Loucy (cell line): ENCODE data around the gene MYDGF.
A peak's percentile ranks its signal among the peaks of the same experiment; 100 is the strongest.

Source experiments
- H2AFZ ChIP-seq: fragments of 200-600 bp; sonication (generic); 2 replicates; pipeline ENCODE4 v1.6.0; 2016; ENCODE audit warnings: antibody characterized with exemption, mild to moderate bottlenecking, low read length, moderate library complexity
- H3F3A ChIP-seq: fragments of 200-600 bp; 2 replicates; pipeline ENCODE4 v1.6.0; 2016; ENCODE audit warnings: antibody characterized with exemption, low read depth, mild to moderate bottlenecking
- H3K27me3 ChIP-seq: fragments of 200-600 bp; sonication (generic); 2 replicates; pipeline ENCODE4 v1.6.1; 2014; ENCODE audit warnings: low read length, mild to moderate bottlenecking; ENCODE audit not compliant: insufficient read depth, poor library complexity, severe bottlenecking
- H3K36me3 ChIP-seq: fragments of 200-600 bp; sonication (generic); 2 replicates; pipeline ENCODE4 v1.6.1; 2016; ENCODE audit warnings: low read length; ENCODE audit not compliant: insufficient read depth
- H3K4me1 ChIP-seq: fragments of 200-600 bp; sonication (generic); 2 replicates; pipeline ENCODE4 v1.5.1; 2014; ENCODE audit warnings: low read length, mild to moderate bottlenecking; ENCODE audit not compliant: insufficient read depth, poor library complexity, severe bottlenecking
- H3K4me2 ChIP-seq: fragments of 200-600 bp; sonication (generic); 2 replicates; pipeline ENCODE4 v1.6.0; 2014; ENCODE audit warnings: antibody characterized with exemption, low read length, low read depth, mild to moderate bottlenecking; ENCODE audit not compliant: poor library complexity, severe bottlenecking
- H3K4me3 ChIP-seq: fragments of 200-600 bp; sonication (generic); 2 replicates; pipeline ENCODE4 v1.5.1; 2014; ENCODE audit warnings: low read length, mild to moderate bottlenecking, mixed read lengths; ENCODE audit not compliant: poor library complexity, severe bottlenecking
- H3K79me2 ChIP-seq: fragments of 200-600 bp; sonication (generic); 2 replicates; pipeline ENCODE4 v1.6.1; 2014; ENCODE audit warnings: low read length; ENCODE audit not compliant: insufficient read depth
- H3K9ac ChIP-seq: fragments of 200-600 bp; sonication (generic); 2 replicates; pipeline ENCODE4 v1.6.0; 2014; ENCODE audit warnings: mild to moderate bottlenecking, low read depth, low read length, moderate library complexity; ENCODE audit not compliant: poor library complexity, severe bottlenecking
- H3K9me2 ChIP-seq: fragments of 200-600 bp; sonication (generic); replicated peaks from 2 replicates; pipeline ENCODE4 v1.6.1; 2016; ENCODE audit warnings: low read depth, low read length, mixed read lengths
- H3K9me3 ChIP-seq: fragments of 200-600 bp; sonication (generic); 2 replicates; pipeline ENCODE4 v1.6.1; 2014; ENCODE audit warnings: mild to moderate bottlenecking, antibody characterized with exemption, low read length, low read depth; ENCODE audit not compliant: insufficient read depth
- H4K20me1 ChIP-seq: fragments of 200-600 bp; sonication (generic); 2 replicates; pipeline ENCODE4 v1.6.0; 2014; ENCODE audit warnings: antibody characterized with exemption, low read length, mild to moderate bottlenecking; ENCODE audit not compliant: insufficient read depth, poor library complexity, severe bottlenecking
- EZH2phosphoT487 ChIP-seq: fragments of 200-600 bp; IDR thresholded peaks from 2 replicates; pipeline ENCODE4 v1.6.1; 2018; ENCODE audit warnings: antibody characterized with exemption, mild to moderate bottlenecking, moderate library complexity, borderline replicate concordance
- TF ChIP-seq, protein P1 (sequence below): fragments of 200-600 bp; sonication (generic); conservative IDR thresholded peaks from 2 replicates; pipeline ENCODE4 v1.5.1; 2014; ENCODE audit warnings: mild to moderate bottlenecking, antibody characterized with exemption, low read length

The MYDGF gene

DNA sequence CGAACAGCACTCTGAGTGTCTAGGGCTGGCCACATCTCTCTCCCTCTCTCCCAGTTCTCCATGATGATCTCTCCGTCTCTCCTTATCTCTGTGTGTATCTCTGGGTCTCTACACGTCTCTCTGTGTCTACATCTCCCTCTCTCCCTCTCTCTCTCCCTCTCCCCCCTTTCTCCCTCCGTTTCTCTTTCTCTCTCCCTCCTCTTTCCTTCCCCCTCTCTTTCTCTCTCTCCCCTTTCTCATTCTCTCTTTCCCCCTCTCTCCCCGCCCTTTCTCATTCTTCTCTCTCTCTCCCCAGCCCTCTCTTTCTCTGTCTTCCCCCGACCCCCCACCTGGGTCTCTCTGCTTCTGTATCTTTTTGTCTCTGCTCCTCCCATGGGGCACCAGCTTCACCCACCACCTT, 52.1 kb downstream of the MYDGF start:
- TF ChIP-seq, protein P1, sequence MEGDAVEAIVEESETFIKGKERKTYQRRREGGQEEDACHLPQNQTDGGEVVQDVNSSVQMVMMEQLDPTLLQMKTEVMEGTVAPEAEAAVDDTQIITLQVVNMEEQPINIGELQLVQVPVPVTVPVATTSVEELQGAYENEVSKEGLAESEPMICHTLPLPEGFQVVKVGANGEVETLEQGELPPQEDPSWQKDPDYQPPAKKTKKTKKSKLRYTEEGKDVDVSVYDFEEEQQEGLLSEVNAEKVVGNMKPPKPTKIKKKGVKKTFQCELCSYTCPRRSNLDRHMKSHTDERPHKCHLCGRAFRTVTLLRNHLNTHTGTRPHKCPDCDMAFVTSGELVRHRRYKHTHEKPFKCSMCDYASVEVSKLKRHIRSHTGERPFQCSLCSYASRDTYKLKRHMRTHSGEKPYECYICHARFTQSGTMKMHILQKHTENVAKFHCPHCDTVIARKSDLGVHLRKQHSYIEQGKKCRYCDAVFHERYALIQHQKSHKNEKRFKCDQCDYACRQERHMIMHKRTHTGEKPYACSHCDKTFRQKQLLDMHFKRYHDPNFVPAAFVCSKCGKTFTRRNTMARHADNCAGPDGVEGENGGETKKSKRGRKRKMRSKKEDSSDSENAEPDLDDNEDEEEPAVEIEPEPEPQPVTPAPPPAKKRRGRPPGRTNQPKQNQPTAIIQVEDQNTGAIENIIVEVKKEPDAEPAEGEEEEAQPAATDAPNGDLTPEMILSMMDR: no peak
- TF ChIP-seq EZH2phosphoT487: no peak
- no peaks in the 10 kb centered on the region for H3K9me2 ChIP-seq
- H2AFZ ChIP-seq: no peak overlapping the region
- H3K36me3 ChIP-seq: no peaks in the 10 kb centered on the region
- no peaks in the 10 kb centered on the region for H3F3A ChIP-seq
- no peaks in the 10 kb centered on the region for H3K9me3 ChIP-seq
- H3K79me2 ChIP-seq: no peaks in the 10 kb centered on the region
- no peak overlapping the region for H3K4me3 ChIP-seq
- H3K4me2 ChIP-seq: no peak overlapping the region
- H3K27me3 ChIP-seq: no peaks in the 10 kb centered on the region
- H3K4me1 ChIP-seq: no peaks in the 10 kb centered on the region
- H4K20me1 ChIP-seq: no peaks in the 10 kb centered on the region
- no peak overlapping the region for H3K9ac ChIP-seq

DNA sequence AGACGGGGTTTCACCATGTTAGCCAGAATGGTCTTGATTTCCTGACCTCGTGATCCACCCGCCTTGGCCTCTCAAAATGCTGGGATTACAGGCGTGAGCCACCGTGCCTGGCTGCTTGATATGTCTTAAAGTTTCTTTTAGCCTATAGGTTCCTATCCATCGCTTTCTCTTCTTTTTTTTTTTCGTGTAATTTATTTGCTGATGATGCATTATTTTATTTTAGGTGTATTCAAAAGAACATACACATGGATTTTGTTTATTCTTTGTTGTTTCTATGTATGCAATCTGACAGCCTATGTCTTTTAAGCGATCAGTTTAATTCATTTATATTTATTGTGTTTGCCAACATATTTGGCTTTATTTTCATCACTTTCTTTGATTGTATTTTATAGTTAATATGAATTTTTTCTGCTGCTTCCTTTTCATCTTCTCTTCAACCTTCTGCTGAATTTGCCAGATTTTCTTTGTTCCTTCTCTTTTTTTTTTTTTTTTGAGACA, 56.8 kb downstream of the MYDGF start:
- Histone ChIP-seq H3K4me1 (peaks cover 7% of the 10 kb centered on the region), H3F3A (no peaks in the 10 kb centered on the region), H3K27me3 (no peaks in the 10 kb centered on the region), H3K4me3 (no peak overlapping the region), H3K36me3 (no peaks in the 10 kb centered on the region), H4K20me1 (no peaks in the 10 kb centered on the region), H3K9ac (no peak overlapping the region), H3K79me2 (no peaks in the 10 kb centered on the region), H3K4me2 (no peak overlapping the region), H3K9me2 (no peaks in the 10 kb centered on the region), H3K9me3 (no peaks in the 10 kb centered on the region), H2AFZ (no peak overlapping the region)
- TF ChIP-seq EZH2phosphoT487: no peak
- TF ChIP-seq, protein P1: no peak

DNA sequence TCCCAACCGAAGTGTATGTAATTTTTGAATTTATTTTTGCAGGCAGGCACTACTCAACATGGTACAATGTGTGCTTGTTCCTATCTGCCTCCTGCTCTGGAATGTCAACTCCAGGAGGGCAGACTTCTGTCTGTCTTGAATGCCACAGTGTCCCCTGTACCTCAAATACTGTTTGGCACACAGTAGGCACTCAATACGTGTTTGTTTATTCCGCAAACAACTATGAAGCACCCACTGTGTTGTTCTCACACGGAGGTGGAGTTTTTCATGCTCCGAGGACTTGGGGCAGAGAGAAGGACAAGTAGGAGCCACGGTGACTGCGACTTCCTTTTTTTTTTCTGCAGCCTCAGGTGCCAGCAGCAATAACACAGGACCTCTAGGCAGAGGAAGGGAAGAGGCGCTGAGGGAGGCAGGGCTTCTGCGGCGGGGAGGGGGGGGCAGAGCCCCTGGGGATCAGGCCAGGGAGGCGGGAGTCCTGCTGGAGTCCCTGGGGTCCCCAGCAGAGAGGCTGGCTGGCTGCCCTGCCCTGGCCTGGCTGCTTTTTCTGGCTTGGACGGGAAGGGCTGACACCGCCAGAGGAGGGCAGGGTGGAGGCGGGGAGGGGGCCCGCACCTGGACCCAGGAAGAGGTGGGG, 60.1 kb downstream of the MYDGF start:
- H4K20me1 ChIP-seq: no peaks in the 10 kb centered on the region
- H3K9ac ChIP-seq: no peak overlapping the region
- no peaks in the 10 kb centered on the region for H3K9me3 ChIP-seq
- H3K4me1 ChIP-seq: peaks cover 7% of the 10 kb centered on the region
- peak overlapping the region; percentile 58; the same call in 1 of the 2 replicates for H2AFZ ChIP-seq
- no peaks in the 10 kb centered on the region for H3K36me3 ChIP-seq
- H3K4me2 ChIP-seq: peak overlapping the region; percentile 12
- no peaks in the 10 kb centered on the region for H3K27me3 ChIP-seq
- no peak overlapping the region for H3K4me3 ChIP-seq
- H3K79me2 ChIP-seq: no peaks in the 10 kb centered on the region
- no peaks in the 10 kb centered on the region for H3K9me2 ChIP-seq
- no peak for TF ChIP-seq EZH2phosphoT487
- TF ChIP-seq, protein P1: no peak
- no peaks in the 10 kb centered on the region for H3F3A ChIP-seq
